T47D (cell line): Measurements from ENCODE around the gene PIAS2.
"Not testable (repeated sequence)": the region's sequence is repeated elsewhere in the genome, so short reads cannot be mapped to it uniquely, and the experiment has no call there.

Experiments
- DNase-seq, 2 experiments: peaks; one replicate each; pipeline versions ENCODE4 v3.0.0 to v3.0.0-alpha.2; 2011 to 2012; ENCODE audit warnings: low read depth in 1 of 2, low spot score in 1 of 2
- JUND ChIP-seq: IDR thresholded peaks from 2 replicates; pipeline ENCODE4 v1.6.1; 2012; ENCODE audit warnings: low read depth
- in situ Hi-C: cut with HindIII; loops from 2 replicates; pipeline ENCODE4 v1.10.0; 2016; ENCODE audit warnings: low sequenced_read_pairs, low pct_unique_long_range_greater_than_20kb

PIAS2 gene, protein sequence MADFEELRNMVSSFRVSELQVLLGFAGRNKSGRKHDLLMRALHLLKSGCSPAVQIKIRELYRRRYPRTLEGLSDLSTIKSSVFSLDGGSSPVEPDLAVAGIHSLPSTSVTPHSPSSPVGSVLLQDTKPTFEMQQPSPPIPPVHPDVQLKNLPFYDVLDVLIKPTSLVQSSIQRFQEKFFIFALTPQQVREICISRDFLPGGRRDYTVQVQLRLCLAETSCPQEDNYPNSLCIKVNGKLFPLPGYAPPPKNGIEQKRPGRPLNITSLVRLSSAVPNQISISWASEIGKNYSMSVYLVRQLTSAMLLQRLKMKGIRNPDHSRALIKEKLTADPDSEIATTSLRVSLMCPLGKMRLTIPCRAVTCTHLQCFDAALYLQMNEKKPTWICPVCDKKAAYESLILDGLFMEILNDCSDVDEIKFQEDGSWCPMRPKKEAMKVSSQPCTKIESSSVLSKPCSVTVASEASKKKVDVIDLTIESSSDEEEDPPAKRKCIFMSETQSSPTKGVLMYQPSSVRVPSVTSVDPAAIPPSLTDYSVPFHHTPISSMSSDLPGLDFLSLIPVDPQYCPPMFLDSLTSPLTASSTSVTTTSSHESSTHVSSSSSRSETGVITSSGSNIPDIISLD

GRCh38 chr18:46917108-46917802, at the start of gene PIAS2, which contains the start of gene KATNAL2:
PIAS2 (minus strand) TSS chr18:46917507; CDS start chr18:46917345, 162 bp downstream.
KATNAL2 (plus strand) TSS chr18:46917602; CDS start chr18:46946873, 29,271 bp downstream.
- peak; percentile 65 to 77 for DNase-seq
- in situ Hi-C loops: no loop called here
- TF ChIP-seq JUND: no peak

DNA sequence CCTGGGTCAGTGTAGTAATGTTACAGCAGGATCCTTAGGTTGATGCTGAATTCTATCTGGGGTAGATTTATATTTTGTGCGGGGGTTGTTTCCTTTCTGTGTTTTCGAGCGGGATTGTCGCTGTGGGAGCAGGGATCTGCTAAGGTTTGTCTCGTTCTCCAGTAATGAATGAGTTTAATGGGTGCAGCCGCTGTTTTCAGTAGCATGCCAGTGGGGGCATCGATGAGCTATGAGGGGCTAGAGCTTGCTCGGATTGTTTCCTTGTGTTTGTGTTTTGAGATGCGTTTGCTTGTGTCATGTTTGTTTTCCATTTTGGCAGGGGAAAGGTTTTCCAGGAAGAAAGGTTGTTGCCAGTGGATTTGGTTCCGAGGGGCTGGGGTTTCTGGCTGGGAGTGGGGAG, 49.0 kb upstream of the PIAS2 start:
- DNase-seq, in situ Hi-C loops: not testable (repeated sequence)

GRCh38 chr18:46964579-46965293, 47.4 kb upstream of the PIAS2 start:
- in situ Hi-C loops: not testable (repeated sequence)

GRCh38 chr18:46963656-46964578, 46.6 kb upstream of the PIAS2 start:
- DNase-seq, in situ Hi-C loops: not testable (repeated sequence)

More at GRCh38 chr18:46964579-46965293, 47.4 kb upstream of the PIAS2 start:
- not testable (repeated sequence) for DNase-seq

GRCh38 chr18:46958209-46958608, 40.9 kb upstream of the PIAS2 start:
- in situ Hi-C loops: no loop called here
- no peak for DNase-seq
- no peak for TF ChIP-seq JUND

- TF ChIP-seq JUND: no peak
- in situ Hi-C loops: no loop called here
- DNase-seq: no peak
These were observed 35.9 kb upstream of the PIAS2 start for GRCh38 chr18:46953195-46953594.

- peak in 1 of 2 experiments; percentile 27 for DNase-seq
- no peak for TF ChIP-seq JUND
- in situ Hi-C loops: no loop called here
These were observed 32.9 kb upstream of the PIAS2 start for GRCh38 chr18:46950064-46950656.

DNA sequence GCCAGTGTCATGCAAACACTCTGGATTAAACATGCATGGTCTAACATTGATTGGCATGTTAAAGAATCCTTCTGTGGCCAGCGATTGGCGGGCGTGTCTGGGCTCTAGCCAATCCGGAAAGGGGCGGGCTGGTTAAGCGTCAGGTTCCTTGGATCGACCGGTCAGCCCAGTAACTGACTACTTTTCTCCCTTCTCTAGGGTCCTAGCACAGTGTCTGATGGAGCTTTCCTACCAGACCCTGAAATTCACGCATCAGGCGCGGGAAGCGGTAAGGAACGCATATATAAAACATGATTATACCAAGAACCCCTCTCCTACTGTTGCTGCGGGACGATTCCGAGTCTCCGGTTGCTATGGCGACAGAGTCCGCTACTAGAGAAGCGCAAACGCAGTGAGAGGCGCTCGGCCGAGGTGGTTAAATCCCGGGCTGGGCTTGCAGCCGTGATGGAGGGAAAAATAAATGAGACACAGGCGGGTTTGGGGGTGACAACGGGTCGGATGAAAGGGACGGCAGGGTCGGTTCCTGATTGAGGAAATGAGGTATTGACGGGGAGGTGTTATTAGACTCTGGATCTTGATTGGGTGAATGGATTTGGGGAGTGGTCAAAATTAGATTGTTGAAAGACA, 29.5 kb upstream of the PIAS2 start:
- peak; percentile 82 to 94 for DNase-seq
- no peak for TF ChIP-seq JUND
- in situ Hi-C loops: no loop called here

GRCh38 chr18:46942646-46943045, 25.3 kb upstream of the PIAS2 start:
- no peak for TF ChIP-seq JUND
- DNase-seq: no peak
- in situ Hi-C loops: no loop called here

DNA sequence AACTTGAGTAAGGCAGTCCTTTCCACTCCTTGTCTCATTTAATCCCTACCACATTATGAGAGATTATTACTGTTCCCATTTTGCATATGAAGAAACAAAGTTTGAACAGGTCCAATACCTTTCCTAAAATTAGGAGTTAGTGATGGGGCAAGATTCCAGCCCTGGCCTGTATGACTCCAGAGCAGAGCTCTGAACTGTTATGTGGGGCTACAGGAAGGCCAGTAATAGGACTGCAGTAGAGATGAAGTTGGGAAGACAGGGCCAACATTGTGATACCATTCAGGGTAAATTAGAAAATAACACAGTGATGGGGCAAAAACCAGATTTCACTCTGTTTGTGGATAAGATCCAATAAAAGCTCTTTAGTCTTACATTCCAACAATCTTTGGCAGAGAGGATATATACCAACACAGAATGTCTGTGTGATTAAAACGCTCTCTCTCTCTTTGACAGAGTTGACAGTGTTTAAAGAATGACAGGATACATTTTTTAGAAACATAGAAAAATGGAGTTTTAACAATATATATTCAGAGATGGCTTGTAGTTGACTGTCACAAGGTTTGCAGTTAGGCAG, 22.8 kb upstream of the PIAS2 start:
- in situ Hi-C loops: no loop called here
- TF ChIP-seq JUND: no peak
- DNase-seq: no peak
